ENCODE data around the gene MARS1.

DNA sequence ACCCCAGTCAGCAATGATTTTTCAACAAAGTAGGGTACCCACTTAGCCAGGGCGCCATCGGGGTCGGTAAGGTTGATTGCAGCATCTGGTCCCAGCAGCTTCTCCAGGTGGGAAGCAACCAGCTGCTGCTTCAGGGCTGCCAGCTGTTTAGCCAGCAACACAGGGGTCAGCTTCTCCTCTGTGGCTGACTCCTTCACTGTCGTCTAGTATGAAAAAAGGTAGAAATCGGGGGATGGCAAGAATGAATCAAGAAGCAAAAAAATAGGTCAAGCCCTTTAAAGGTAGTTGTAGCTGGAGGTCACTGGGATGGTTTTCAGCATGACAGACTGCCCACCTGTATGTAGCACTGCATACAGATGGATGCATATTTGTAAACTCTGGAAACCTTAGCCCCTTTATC lies 46.4 kb downstream of the MARS1 start:
- TF ChIP-seq, protein P1, sequence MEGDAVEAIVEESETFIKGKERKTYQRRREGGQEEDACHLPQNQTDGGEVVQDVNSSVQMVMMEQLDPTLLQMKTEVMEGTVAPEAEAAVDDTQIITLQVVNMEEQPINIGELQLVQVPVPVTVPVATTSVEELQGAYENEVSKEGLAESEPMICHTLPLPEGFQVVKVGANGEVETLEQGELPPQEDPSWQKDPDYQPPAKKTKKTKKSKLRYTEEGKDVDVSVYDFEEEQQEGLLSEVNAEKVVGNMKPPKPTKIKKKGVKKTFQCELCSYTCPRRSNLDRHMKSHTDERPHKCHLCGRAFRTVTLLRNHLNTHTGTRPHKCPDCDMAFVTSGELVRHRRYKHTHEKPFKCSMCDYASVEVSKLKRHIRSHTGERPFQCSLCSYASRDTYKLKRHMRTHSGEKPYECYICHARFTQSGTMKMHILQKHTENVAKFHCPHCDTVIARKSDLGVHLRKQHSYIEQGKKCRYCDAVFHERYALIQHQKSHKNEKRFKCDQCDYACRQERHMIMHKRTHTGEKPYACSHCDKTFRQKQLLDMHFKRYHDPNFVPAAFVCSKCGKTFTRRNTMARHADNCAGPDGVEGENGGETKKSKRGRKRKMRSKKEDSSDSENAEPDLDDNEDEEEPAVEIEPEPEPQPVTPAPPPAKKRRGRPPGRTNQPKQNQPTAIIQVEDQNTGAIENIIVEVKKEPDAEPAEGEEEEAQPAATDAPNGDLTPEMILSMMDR (conservative IDR thresholded peaks at IDR 0.05 in 1 of 2, IDR thresholded peaks at IDR 0.05 in 1 of 2; ENCODE audit: low read depth in 1 of 2, low read length in 2 of 2), result no peak
- no peak for TF ChIP-seq EZH2 (IDR thresholded peaks at IDR 0.05; ENCODE audit: low read length, missing control alignments)
